Activated naive CD4-positive, alpha-beta T cell treated with anti-CD3 and anti-CD28 coated beads, Interleukin-2, amount 10 ng/mL, durations not matched to agents 5 hours and 36 hours (primary cell): ENCODE results near the gene DEK. TPM values are rescaled to one million over a fixed set of nuclear protein-coding genes. Genes with fewer than 3 reads are reported as not detected.

Source experiments
- total RNA-seq, 2 experiments: library from RNA; stranded (reverse); gene quantifications; one replicate each; pipeline ENCODE4 v1.2.3, GENCODE V29; 2021

Gene DEK
- total RNA-seq: 100 to 1,000 TPM; 204 to 215 TPM

GRCh38 chr6:18264219-18264922 lies at the start of gene DEK:
TSS of gene DEK (minus strand) at chr6:18264530. CDS start at chr6:18263987, 543 bp downstream.

Other genes starting within 250 kb of the DEK start
- gene NHLRC1, start 141.9 kb downstream of the DEK start, total RNA-seq: under 1 TPM; 0.55 to 0.78 TPM
- 1 to 10 TPM; 5.3 to 5.9 TPM for gene TPMT, start 109.5 kb downstream of the DEK start, total RNA-seq
- 10 to 100 TPM; 10.8 to 11.6 TPM for gene KDM1B, start 109.1 kb downstream of the DEK start, total RNA-seq
- 1 to 10 TPM; 2.2 to 2.8 TPM for gene RNF144B, start 122.8 kb upstream of the DEK start, total RNA-seq